Panc1 (cell line): ENCODE data around the gene PKN3. TPM values are rescaled to one million over a fixed set of nuclear protein-coding genes. Genes with fewer than 3 reads are reported as not detected.
A peak's percentile ranks its signal among the peaks of the same experiment; 100 is the strongest.

Experiments
- ATAC-seq: fragments of 200-7000 bp; cut with Tn5 transposase; 2 replicates; pipeline ENCODE4 v1.9.1; 2020; ENCODE audit warnings: mild to moderate bottlenecking, moderate library complexity
- BruUV-seq: library from RNA; stranded (reverse); fragments of 400-500 nt; replicated peaks from 2 replicates; lab custom pipeline; 2021; lab: Mats Ljungman, UMichigan
- CTCF ChIA-PET: fragments of 300-600 bp; sonication (Branson Sonifier 250); formaldehyde crosslinking; loops from one replicate; lab custom pipeline; 2022; ENCODE audit warnings: antibody characterized with exemption; lab: Charles Lee
- POLR2A ChIA-PET: fragments of 300-600 bp; sonication (Branson Sonifier 250); formaldehyde crosslinking; loops from one replicate; lab custom pipeline; 2022; ENCODE audit warnings: antibody characterized with exemption; lab: Charles Lee
- DNase-seq: peaks from one replicate; pipeline ENCODE4 v3.0.0-alpha.2; 2010; ENCODE audit warnings: low read depth, low spot score
- H3K27ac ChIP-seq: 2 replicates; pipeline ENCODE4 v1.5.1; 2011; ENCODE audit warnings: mild to moderate bottlenecking, low read length, inconsistent platforms
- H3K27me3 ChIP-seq: fragments of 200-500 bp; sonication (Bioruptor generic); 2 replicates; pipeline ENCODE4 v1.6.0; 2014; ENCODE audit warnings: low read length, inconsistent platforms; ENCODE audit not compliant: control insufficient read depth, insufficient read depth
- H3K36me3 ChIP-seq: fragments of 200-500 bp; sonication (Bioruptor generic); 2 replicates; pipeline ENCODE4 v1.5.1; 2014; ENCODE audit warnings: inconsistent platforms, mild to moderate bottlenecking, low read length, moderate library complexity; ENCODE audit not compliant: control insufficient read depth, insufficient read depth
- H3K4me1 ChIP-seq: 2 replicates; pipeline ENCODE4 v1.5.1; 2011; ENCODE audit warnings: inconsistent platforms, mild to moderate bottlenecking, low read length, moderate library complexity; ENCODE audit not compliant: control insufficient read depth, insufficient read depth
- H3K4me3 ChIP-seq, 2 experiments: 2 replicates each; pipeline ENCODE4 v1.5.1; 2011 to 2012; ENCODE audit warnings: low read depth in 2 of 2, low read length in 2 of 2, mild to moderate bottlenecking in 2 of 2, inconsistent platforms in 1 of 2, moderate library complexity in 1 of 2
- H3K9me3 ChIP-seq: fragments of 200-500 bp; sonication (Bioruptor generic); 2 replicates; pipeline ENCODE4 v1.5.1; 2014; ENCODE audit warnings: low read depth, mild to moderate bottlenecking, inconsistent platforms, low read length, moderate library complexity; ENCODE audit not compliant: control insufficient read depth, insufficient read depth
- POLR2AphosphoS5 ChIP-seq: IDR thresholded peaks from 2 replicates; pipeline ENCODE4 v1.6.1; 2012; ENCODE audit warnings: mild to moderate bottlenecking, low read depth, low read length, moderate library complexity
- SIN3A ChIP-seq: IDR thresholded peaks from 2 replicates; pipeline ENCODE4 v1.6.1; 2012; ENCODE audit warnings: low read depth, mild to moderate bottlenecking, low read length, moderate library complexity, borderline replicate concordance; ENCODE audit not compliant: insufficient read depth
- TCF7L2 ChIP-seq: IDR thresholded peaks from 2 replicates; pipeline ENCODE4 v1.6.1; 2011; ENCODE audit warnings: mild to moderate bottlenecking, low read depth, low read length, inconsistent platforms
- in situ Hi-C: cut with HindIII; loops from 2 replicates; pipeline ENCODE4 v1.10.0; 2016; ENCODE audit warnings: low sequenced_read_pairs, low pct_unique_long_range_greater_than_20kb
- intact Hi-C: fragments of 100-400 bp; cut with micrococcal nuclease; formaldehyde crosslinking; loops from one replicate; pipeline ENCODE4 v1.10.0; 2022; ENCODE audit not compliant: unreplicated experiment
- total RNA-seq: library from RNA; stranded (reverse); gene quantifications from one replicate; pipeline ENCODE4 v1.2.1, GENCODE V29; 2021; ENCODE audit not compliant: unreplicated experiment
- TF ChIP-seq, protein P1 (sequence below): fragments of 450-650 bp; IDR thresholded peaks from 2 replicates; pipeline ENCODE4 v1.5.1; 2017; ENCODE audit warnings: mild to moderate bottlenecking
- TF ChIP-seq, protein P2 (sequence below), 2 experiments: IDR thresholded peaks; 2 replicates each; pipeline ENCODE4 v1.6.1; 2011 to 2012; ENCODE audit warnings: low read depth in 2 of 2, control low read depth in 1 of 2, low read length in 1 of 2, mild to moderate bottlenecking in 1 of 2, moderate library complexity in 1 of 2; ENCODE audit not compliant: insufficient read depth in 1 of 2

Gene PKN3
- total RNA-seq, 1 experiment from 2014 or later = 19.9 TPM

DNA sequence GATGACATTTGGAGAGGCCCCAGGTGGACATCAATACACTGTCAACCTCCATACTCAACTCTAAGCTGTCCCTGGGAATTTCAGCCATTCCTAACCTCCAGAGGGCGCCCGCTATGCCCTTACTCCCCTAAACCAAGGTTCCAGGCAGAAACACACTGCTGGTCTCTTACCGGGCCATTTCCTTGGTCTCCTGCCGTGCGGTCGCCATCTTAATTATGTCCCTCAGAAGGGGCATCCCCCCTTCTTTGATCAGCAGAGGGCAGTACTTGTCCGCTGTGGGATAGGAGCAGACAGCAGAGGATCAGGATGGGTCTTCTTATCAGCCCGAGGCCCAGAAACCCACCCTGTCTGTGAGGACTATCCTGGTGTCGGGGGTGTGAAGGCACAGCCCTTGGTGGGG, 31.0 kb downstream of the PKN3 start:
- Histone ChIP-seq H3K27me3 (no peaks in the 10 kb centered on the region), H3K9me3 (no peaks in the 10 kb centered on the region), H3K4me1 (no peaks in the 10 kb centered on the region), H3K36me3 (no peaks in the 10 kb centered on the region), H3K27ac (0 out of 2 replicates have a peak overlapping the region, but pooled peaks have one; percentile 51), H3K4me3 (no peak overlapping the region)
- ChIA-PET CTCF (interaction anchor here (0.6 to 1.4 kb wide), 3 partner anchors 38 to 70 kb away, joined by 3 to 8 read pairs (median 3); no protein-coding TSS in a partner anchor), POLR2A (no interaction called here)
- ATAC-seq (peak; percentile 95), DNase-seq (peak; percentile 58)
- in situ Hi-C loops = no loop called here
- BruUV-seq = no TSS peak
- intact Hi-C loops = loop anchor here (10.0 kb wide), 1 partner anchor 82 kb away; the partner anchor contains the start of gene ENDOG
- TF ChIP-seq, protein P1, sequence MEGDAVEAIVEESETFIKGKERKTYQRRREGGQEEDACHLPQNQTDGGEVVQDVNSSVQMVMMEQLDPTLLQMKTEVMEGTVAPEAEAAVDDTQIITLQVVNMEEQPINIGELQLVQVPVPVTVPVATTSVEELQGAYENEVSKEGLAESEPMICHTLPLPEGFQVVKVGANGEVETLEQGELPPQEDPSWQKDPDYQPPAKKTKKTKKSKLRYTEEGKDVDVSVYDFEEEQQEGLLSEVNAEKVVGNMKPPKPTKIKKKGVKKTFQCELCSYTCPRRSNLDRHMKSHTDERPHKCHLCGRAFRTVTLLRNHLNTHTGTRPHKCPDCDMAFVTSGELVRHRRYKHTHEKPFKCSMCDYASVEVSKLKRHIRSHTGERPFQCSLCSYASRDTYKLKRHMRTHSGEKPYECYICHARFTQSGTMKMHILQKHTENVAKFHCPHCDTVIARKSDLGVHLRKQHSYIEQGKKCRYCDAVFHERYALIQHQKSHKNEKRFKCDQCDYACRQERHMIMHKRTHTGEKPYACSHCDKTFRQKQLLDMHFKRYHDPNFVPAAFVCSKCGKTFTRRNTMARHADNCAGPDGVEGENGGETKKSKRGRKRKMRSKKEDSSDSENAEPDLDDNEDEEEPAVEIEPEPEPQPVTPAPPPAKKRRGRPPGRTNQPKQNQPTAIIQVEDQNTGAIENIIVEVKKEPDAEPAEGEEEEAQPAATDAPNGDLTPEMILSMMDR = peak; percentile 88
- TF ChIP-seq, protein P2, sequence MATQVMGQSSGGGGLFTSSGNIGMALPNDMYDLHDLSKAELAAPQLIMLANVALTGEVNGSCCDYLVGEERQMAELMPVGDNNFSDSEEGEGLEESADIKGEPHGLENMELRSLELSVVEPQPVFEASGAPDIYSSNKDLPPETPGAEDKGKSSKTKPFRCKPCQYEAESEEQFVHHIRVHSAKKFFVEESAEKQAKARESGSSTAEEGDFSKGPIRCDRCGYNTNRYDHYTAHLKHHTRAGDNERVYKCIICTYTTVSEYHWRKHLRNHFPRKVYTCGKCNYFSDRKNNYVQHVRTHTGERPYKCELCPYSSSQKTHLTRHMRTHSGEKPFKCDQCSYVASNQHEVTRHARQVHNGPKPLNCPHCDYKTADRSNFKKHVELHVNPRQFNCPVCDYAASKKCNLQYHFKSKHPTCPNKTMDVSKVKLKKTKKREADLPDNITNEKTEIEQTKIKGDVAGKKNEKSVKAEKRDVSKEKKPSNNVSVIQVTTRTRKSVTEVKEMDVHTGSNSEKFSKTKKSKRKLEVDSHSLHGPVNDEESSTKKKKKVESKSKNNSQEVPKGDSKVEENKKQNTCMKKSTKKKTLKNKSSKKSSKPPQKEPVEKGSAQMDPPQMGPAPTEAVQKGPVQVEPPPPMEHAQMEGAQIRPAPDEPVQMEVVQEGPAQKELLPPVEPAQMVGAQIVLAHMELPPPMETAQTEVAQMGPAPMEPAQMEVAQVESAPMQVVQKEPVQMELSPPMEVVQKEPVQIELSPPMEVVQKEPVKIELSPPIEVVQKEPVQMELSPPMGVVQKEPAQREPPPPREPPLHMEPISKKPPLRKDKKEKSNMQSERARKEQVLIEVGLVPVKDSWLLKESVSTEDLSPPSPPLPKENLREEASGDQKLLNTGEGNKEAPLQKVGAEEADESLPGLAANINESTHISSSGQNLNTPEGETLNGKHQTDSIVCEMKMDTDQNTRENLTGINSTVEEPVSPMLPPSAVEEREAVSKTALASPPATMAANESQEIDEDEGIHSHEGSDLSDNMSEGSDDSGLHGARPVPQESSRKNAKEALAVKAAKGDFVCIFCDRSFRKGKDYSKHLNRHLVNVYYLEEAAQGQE (IDR thresholded peaks at IDR 0.05; ENCODE audit: insufficient read depth in 1 of 2, low read depth in 2 of 2, low read length in 1 of 2) = no peak
- TF ChIP-seq TCF7L2 = no peak
- no peak for TF ChIP-seq SIN3A
- TF ChIP-seq POLR2AphosphoS5 = peak; percentile 38; the same call in 1 of the 2 replicates

DNA sequence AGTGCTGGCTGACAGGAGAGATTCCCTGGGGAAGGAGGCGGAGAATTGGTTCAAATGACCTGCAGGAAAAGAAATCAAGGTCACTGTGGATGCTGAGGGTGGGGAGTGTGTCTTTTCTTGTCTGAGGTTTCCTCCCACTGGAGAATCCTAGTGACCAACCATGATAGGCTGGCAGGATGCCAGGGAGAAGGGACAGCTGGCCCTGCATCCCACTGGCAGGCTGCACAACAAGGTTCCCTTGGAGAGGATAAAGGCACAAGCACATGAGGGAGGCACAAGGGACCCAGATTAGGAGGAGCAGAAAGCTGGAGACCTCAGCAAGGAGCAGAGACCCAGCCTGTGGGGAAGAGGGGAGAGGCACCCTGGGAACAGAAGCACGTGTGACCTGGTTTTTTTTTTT, 33.1 kb downstream of the PKN3 start:
- CTCF ChIA-PET = interaction anchor here (0.6 kb wide), 2 partner anchors 24 to 149 kb away, joined by 4 to 5 read pairs; no protein-coding TSS in a partner anchor
- in situ Hi-C loops = no loop called here
- H3K27me3 ChIP-seq = no peaks in the 10 kb centered on the region

More for the DNA sequence above, 33.1 kb downstream of the PKN3 start:
- Histone ChIP-seq H3K27ac (no peak overlapping the region), H3K36me3 (no peaks in the 10 kb centered on the region), H3K4me3 (no peak overlapping the region), H3K4me1 (no peaks in the 10 kb centered on the region), H3K9me3 (no peaks in the 10 kb centered on the region)
- TF ChIP-seq, protein P2 (IDR thresholded peaks at IDR 0.05; ENCODE audit: insufficient read depth in 1 of 2, low read depth in 2 of 2, low read length in 1 of 2) = no peak
- TF ChIP-seq POLR2AphosphoS5 (no peak), TCF7L2 (no peak), SIN3A (no peak)
- TF ChIP-seq, protein P1 = no peak
- intact Hi-C loops = loop anchor here (10.0 kb wide), 1 partner anchor 79 kb away; the partner anchor contains the start of gene ENDOG
- no peak for ATAC-seq
- BruUV-seq = no TSS peak
- POLR2A ChIA-PET = no interaction called here
- no peak for DNase-seq
